DOHH2 (cell line): ENCODE measurements around the gene SKAP1.
A peak's percentile ranks its signal among the peaks of the same experiment; 100 is the strongest.

Experiments used
- H3F3A ChIP-seq: fragments of 200-600 bp; sonication (generic), shearing (Covaris generic); 2 replicates; pipeline ENCODE4 v1.6.0; 2016; ENCODE audit warnings: antibody characterized with exemption, mild to moderate bottlenecking; ENCODE audit not compliant: control insufficient read depth, insufficient read depth
- H3K27ac ChIP-seq: fragments of 200-600 bp; sonication (generic); 2 replicates; pipeline ENCODE4 v1.5.1; 2014; ENCODE audit warnings: low read depth, mild to moderate bottlenecking, low read length, moderate library complexity
- H3K27me3 ChIP-seq: fragments of 200-600 bp; sonication (generic); 2 replicates; pipeline ENCODE4 v1.6.1; 2014; ENCODE audit warnings: mild to moderate bottlenecking, low read length, mixed read lengths; ENCODE audit not compliant: control insufficient read depth
- H3K36me3 ChIP-seq: fragments of 200-600 bp; sonication (generic); 2 replicates; pipeline ENCODE4 v1.6.1; 2014; ENCODE audit warnings: mild to moderate bottlenecking, low read length, moderate library complexity, mixed read lengths; ENCODE audit not compliant: control insufficient read depth
- H3K4me1 ChIP-seq: fragments of 200-600 bp; sonication (generic); 2 replicates; pipeline ENCODE4 v1.6.1; 2014; ENCODE audit warnings: mild to moderate bottlenecking, low read length, mixed read lengths; ENCODE audit not compliant: control insufficient read depth
- H3K4me2 ChIP-seq: fragments of 200-600 bp; sonication (generic); 2 replicates; pipeline ENCODE4 v1.6.0; 2014; ENCODE audit warnings: mild to moderate bottlenecking, low read length, moderate library complexity
- H3K4me3 ChIP-seq: fragments of 200-600 bp; sonication (generic); 2 replicates; pipeline ENCODE4 v1.5.1; 2014; ENCODE audit warnings: mild to moderate bottlenecking, low read length, mixed read lengths
- H3K79me2 ChIP-seq: fragments of 200-600 bp; sonication (generic); 2 replicates; pipeline ENCODE4 v1.6.1; 2014; ENCODE audit warnings: mild to moderate bottlenecking, low read length, mixed read lengths; ENCODE audit not compliant: control insufficient read depth
- H3K9me2 ChIP-seq: fragments of 200-600 bp; sonication (generic); replicated peaks from 2 replicates; pipeline ENCODE4 v1.6.1; 2014; ENCODE audit warnings: mild to moderate bottlenecking, low read length, mixed read lengths; ENCODE audit not compliant: control insufficient read depth
- H3K9me3 ChIP-seq: fragments of 200-600 bp; sonication (generic); 2 replicates; pipeline ENCODE4 v1.6.1; 2014; ENCODE audit warnings: antibody characterized with exemption, low read length, mixed read lengths; ENCODE audit not compliant: control insufficient read depth, insufficient read depth
- H4K20me1 ChIP-seq: fragments of 200-600 bp; sonication (generic); 2 replicates; pipeline ENCODE4 v1.6.0; 2014; ENCODE audit warnings: low read depth, mild to moderate bottlenecking, antibody characterized with exemption, low read length, moderate library complexity; ENCODE audit not compliant: control insufficient read depth, insufficient read depth
- CTCF ChIP-seq: fragments of 200-600 bp; sonication (generic); IDR thresholded peaks from one replicate; pipeline ENCODE4 v1.5.1; 2014; ENCODE audit warnings: antibody characterized with exemption, mild to moderate bottlenecking, low read depth, low read length; ENCODE audit not compliant: poor library complexity, severe bottlenecking
- EZH2phosphoT487 ChIP-seq: fragments of 200-600 bp; sonication (generic); IDR thresholded peaks from 2 replicates; pipeline ENCODE4 v1.6.1; 2017; ENCODE audit warnings: borderline replicate concordance, mild to moderate bottlenecking, antibody characterized with exemption, low read length, moderate library complexity, mixed read lengths

SKAP1 gene

GRCh38 chr17:48113201-48113676 lies 316.8 kb downstream of the SKAP1 start:
- no peak for TF ChIP-seq CTCF
- no peak for TF ChIP-seq EZH2phosphoT487
- Histone ChIP-seq H3K27me3 (no peaks in the 10 kb centered on the region), H3K4me2 (no peak overlapping the region), H3K4me3 (no peak overlapping the region), H3K79me2 (peaks cover 38% of the 10 kb centered on the region), H3K36me3 (peaks cover 10% of the 10 kb centered on the region), H3K9me2 (no peaks in the 10 kb centered on the region), H3K27ac (no peak overlapping the region), H4K20me1 (no peaks in the 10 kb centered on the region), H3K4me1 (peaks cover 24% of the 10 kb centered on the region), H3K9me3 (no peaks in the 10 kb centered on the region), H3F3A (no peaks in the 10 kb centered on the region)

- Histone ChIP-seq H3K4me1 (peaks cover 27% of the 10 kb centered on the region), H3F3A (no peaks in the 10 kb centered on the region; the same call in 1 of the 2 replicates), H3K27me3 (no peaks in the 10 kb centered on the region), H3K9me3 (no peaks in the 10 kb centered on the region), H3K79me2 (peaks cover 43% of the 10 kb centered on the region), H3K36me3 (peaks cover 5% of the 10 kb centered on the region; the same call in 1 of the 2 replicates), H3K9me2 (no peaks in the 10 kb centered on the region), H3K4me2 (no peak overlapping the region), H3K4me3 (no peak overlapping the region), H3K27ac (no peak overlapping the region), H4K20me1 (no peaks in the 10 kb centered on the region)
- TF ChIP-seq CTCF (no peak), EZH2phosphoT487 (no peak)
Observed at GRCh38 chr17:48111937-48112241, 318.1 kb downstream of the SKAP1 start.

- TF ChIP-seq CTCF (no peak), EZH2phosphoT487 (no peak)
- Histone ChIP-seq H4K20me1 (no peaks in the 10 kb centered on the region), H3K4me1 (peaks cover 35% of the 10 kb centered on the region), H3F3A (peaks cover 3% of the 10 kb centered on the region), H3K27ac (no peak overlapping the region), H3K9me2 (no peaks in the 10 kb centered on the region), H3K4me2 (peak overlapping the region; percentile 1; the same call in 1 of the 2 replicates), H3K27me3 (no peaks in the 10 kb centered on the region), H3K4me3 (no peak overlapping the region), H3K79me2 (peaks cover 43% of the 10 kb centered on the region), H3K9me3 (no peaks in the 10 kb centered on the region), H3K36me3 (peaks cover 5% of the 10 kb centered on the region; the same call in 1 of the 2 replicates)
Observed at GRCh38 chr17:48110761-48111160, 319.3 kb downstream of the SKAP1 start.
